HG03175 (cell line): ENCODE results near the gene LYPD6.

Experiments used
- ATAC-seq: cut with Tn5 transposase; IDR thresholded peaks from one replicate; pipeline ENCODE4 v1.9.1; 2021; ENCODE audit warnings: mild to moderate bottlenecking, moderate library complexity; ENCODE audit not compliant: unreplicated experiment

LYPD6 gene

GRCh38 chr2:149399934-149400615 lies 69.7 kb downstream of the LYPD6 start:
- ATAC-seq = no peak

- ATAC-seq = no peak
Measured at GRCh38 chr2:149400997-149401396, 70.6 kb downstream of the LYPD6 start.

GRCh38 chr2:149409506-149409905 lies 79.1 kb downstream of the LYPD6 start:
- no peak for ATAC-seq

- ATAC-seq = no peak
Measured at GRCh38 chr2:149410701-149411484, 80.5 kb downstream of the LYPD6 start.

GRCh38 chr2:149413487-149413886 lies 83.1 kb downstream of the LYPD6 start:
- ATAC-seq = no peak

- ATAC-seq = no peak
Measured at GRCh38 chr2:149415086-149415485, 84.7 kb downstream of the LYPD6 start.

- no peak for ATAC-seq
Measured at GRCh38 chr2:149418065-149418464, 87.7 kb downstream of the LYPD6 start.

GRCh38 chr2:149420053-149420963 lies 89.9 kb downstream of the LYPD6 start:
- ATAC-seq = no peak

- no peak for ATAC-seq
Measured at GRCh38 chr2:149421791-149422190, 91.4 kb downstream of the LYPD6 start.

- no peak for ATAC-seq
Measured at GRCh38 chr2:149422337-149422990, 92.1 kb downstream of the LYPD6 start.

- no peak for ATAC-seq
Measured at GRCh38 chr2:149422991-149423338, 92.6 kb downstream of the LYPD6 start.

GRCh38 chr2:149423630-149424029 lies 93.2 kb downstream of the LYPD6 start:
- no peak for ATAC-seq

GRCh38 chr2:149427387-149427786 lies 97.0 kb downstream of the LYPD6 start:
- no peak for ATAC-seq

GRCh38 chr2:149428783-149429182 lies 98.4 kb downstream of the LYPD6 start:
- no peak for ATAC-seq

GRCh38 chr2:149430743-149431736 lies 100.7 kb downstream of the LYPD6 start:
- no peak for ATAC-seq

- no peak for ATAC-seq
Measured at GRCh38 chr2:149438330-149438960, 108.1 kb downstream of the LYPD6 start.

GRCh38 chr2:149441255-149441654 lies 110.9 kb downstream of the LYPD6 start:
- ATAC-seq = no peak

- ATAC-seq = no peak
Measured at GRCh38 chr2:149442346-149442745, 112.0 kb downstream of the LYPD6 start.

- ATAC-seq = no peak
Measured at GRCh38 chr2:149443150-149443549, 112.8 kb downstream of the LYPD6 start.
